Measurements from ENCODE around the gene FXYD1. TPM values are rescaled to one million over a fixed set of nuclear protein-coding genes. Genes with fewer than 3 reads are reported as not detected.

The FXYD1 gene
- total RNA-seq, 1 donor from 2014 or later, result 0.52 TPM

DNA sequence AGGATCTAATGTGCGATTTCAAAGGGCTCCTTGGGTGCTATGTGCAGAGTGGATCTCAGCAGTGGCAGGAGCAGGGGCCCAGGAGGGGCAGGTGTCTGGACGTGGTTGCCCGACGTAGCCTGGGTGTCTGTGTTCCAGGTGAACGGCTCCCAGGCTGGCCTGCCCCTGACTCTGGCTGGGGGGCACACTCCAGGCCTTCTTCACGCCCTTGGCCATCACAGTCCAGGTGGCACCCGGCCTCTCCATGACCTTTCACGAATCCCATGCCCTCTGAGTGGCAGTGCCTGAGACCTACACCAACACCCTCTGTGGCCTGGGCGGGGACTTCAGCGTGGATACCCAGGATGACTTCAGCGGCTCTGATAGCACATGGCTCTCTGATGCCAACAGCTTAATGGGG lies 34.3 kb upstream of the FXYD1 start:
- Mint-ChIP-seq H3K9me3 (ENCODE audit: unreplicated experiment) (peaks cover 7% of the 10 kb centered on the region), H3K27ac (ENCODE audit: unreplicated experiment) (no peak overlapping the region), H3K27me3 (ENCODE audit: low read depth, unreplicated experiment) (peaks cover 8% of the 10 kb centered on the region), H3K36me3 (ENCODE audit: low read depth, unreplicated experiment) (no peaks in the 10 kb centered on the region), H3K4me1 (ENCODE audit: low read depth, unreplicated experiment) (no peaks in the 10 kb centered on the region), H3K4me3 (ENCODE audit: unreplicated experiment) (no peak overlapping the region)
- no peaks in the 10 kb centered on the region for H4K20me1 ChIP-seq (ENCODE audit: insufficient read depth, low read length)
- H2AFZ ChIP-seq (ENCODE audit: low read depth, low read length), result no peak overlapping the region
- DNase-seq (ENCODE audit: low read depth) (no peak), FAIRE-seq (no peak)
- no peak overlapping the region for H3K4me3 ChIP-seq (ENCODE audit: insufficient read depth, low read depth, low read length)
- no peak overlapping the region for H3K4me2 ChIP-seq (ENCODE audit: low read length)
- H3K4me1 ChIP-seq (ENCODE audit: insufficient read depth, low read length), result no peaks in the 10 kb centered on the region
- peaks cover 5% of the 10 kb centered on the region for H3K9me3 ChIP-seq (ENCODE audit: insufficient read depth, low read depth, low read length)
- TF ChIP-seq, protein P1, sequence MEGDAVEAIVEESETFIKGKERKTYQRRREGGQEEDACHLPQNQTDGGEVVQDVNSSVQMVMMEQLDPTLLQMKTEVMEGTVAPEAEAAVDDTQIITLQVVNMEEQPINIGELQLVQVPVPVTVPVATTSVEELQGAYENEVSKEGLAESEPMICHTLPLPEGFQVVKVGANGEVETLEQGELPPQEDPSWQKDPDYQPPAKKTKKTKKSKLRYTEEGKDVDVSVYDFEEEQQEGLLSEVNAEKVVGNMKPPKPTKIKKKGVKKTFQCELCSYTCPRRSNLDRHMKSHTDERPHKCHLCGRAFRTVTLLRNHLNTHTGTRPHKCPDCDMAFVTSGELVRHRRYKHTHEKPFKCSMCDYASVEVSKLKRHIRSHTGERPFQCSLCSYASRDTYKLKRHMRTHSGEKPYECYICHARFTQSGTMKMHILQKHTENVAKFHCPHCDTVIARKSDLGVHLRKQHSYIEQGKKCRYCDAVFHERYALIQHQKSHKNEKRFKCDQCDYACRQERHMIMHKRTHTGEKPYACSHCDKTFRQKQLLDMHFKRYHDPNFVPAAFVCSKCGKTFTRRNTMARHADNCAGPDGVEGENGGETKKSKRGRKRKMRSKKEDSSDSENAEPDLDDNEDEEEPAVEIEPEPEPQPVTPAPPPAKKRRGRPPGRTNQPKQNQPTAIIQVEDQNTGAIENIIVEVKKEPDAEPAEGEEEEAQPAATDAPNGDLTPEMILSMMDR (IDR thresholded peaks at IDR 0.05; ENCODE audit: insufficient read depth, low read depth, low read length), result no peak
- no peak for TF ChIP-seq EZH2 (IDR thresholded peaks at IDR 0.05; ENCODE audit: insufficient read depth, low read length)
- no peaks in the 10 kb centered on the region for H3K79me2 ChIP-seq (ENCODE audit: insufficient read depth, low read length)
- no peak overlapping the region for H3K27ac ChIP-seq (ENCODE audit: low read depth, low read length)
- no peaks in the 10 kb centered on the region for H3K36me3 ChIP-seq (ENCODE audit: insufficient read depth, low read length)
- H3K27me3 ChIP-seq (ENCODE audit: insufficient read depth, low read length), result no peaks in the 10 kb centered on the region
- H3K9ac ChIP-seq (ENCODE audit: low read length), result no peak overlapping the region

DNA sequence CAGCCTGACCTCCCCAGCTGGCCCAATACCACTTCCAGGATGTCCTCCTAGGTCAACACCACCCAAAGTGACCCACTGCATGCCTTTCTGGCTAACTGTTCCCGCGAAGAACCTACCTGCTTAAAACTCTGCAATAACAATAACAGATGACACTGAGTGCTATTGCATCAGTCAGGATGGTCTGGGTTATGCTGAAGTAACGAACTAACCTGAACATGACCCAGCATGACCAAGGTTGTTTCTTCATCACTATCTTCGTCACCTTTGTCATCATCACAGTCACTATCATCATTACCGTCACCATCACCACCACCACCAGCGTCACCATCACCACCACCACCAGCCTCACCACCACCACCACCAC lies 33.6 kb upstream of the FXYD1 start:
- no peak overlapping the region for H3K27ac Mint-ChIP-seq (ENCODE audit: unreplicated experiment)
- H3K9ac ChIP-seq (ENCODE audit: low read length), result no peak overlapping the region
- DNase-seq (ENCODE audit: low read depth) (no peak), FAIRE-seq (no peak)
- H3K4me3 ChIP-seq (ENCODE audit: insufficient read depth, low read depth, low read length), result no peak overlapping the region
- no peaks in the 10 kb centered on the region for H3K27me3 ChIP-seq (ENCODE audit: insufficient read depth, low read length)
- H3K27me3 Mint-ChIP-seq (ENCODE audit: low read depth, unreplicated experiment), result peaks cover 8% of the 10 kb centered on the region
- H3K9me3 ChIP-seq (ENCODE audit: insufficient read depth, low read depth, low read length), result peaks cover 5% of the 10 kb centered on the region
- no peaks in the 10 kb centered on the region for H3K36me3 ChIP-seq (ENCODE audit: insufficient read depth, low read length)
- no peaks in the 10 kb centered on the region for H3K4me1 Mint-ChIP-seq (ENCODE audit: low read depth, unreplicated experiment)
- H4K20me1 ChIP-seq (ENCODE audit: insufficient read depth, low read length), result no peaks in the 10 kb centered on the region
- no peak overlapping the region for H3K4me3 Mint-ChIP-seq (ENCODE audit: unreplicated experiment)
- H3K79me2 ChIP-seq (ENCODE audit: insufficient read depth, low read length), result no peaks in the 10 kb centered on the region
- no peak overlapping the region for H2AFZ ChIP-seq (ENCODE audit: low read depth, low read length)
- no peak overlapping the region for H3K4me2 ChIP-seq (ENCODE audit: low read length)
- no peak overlapping the region for H3K27ac ChIP-seq (ENCODE audit: low read depth, low read length)
- no peaks in the 10 kb centered on the region for H3K4me1 ChIP-seq (ENCODE audit: insufficient read depth, low read length)
- no peaks in the 10 kb centered on the region for H3K36me3 Mint-ChIP-seq (ENCODE audit: low read depth, unreplicated experiment)
- TF ChIP-seq EZH2 (IDR thresholded peaks at IDR 0.05; ENCODE audit: insufficient read depth, low read length), result no peak
- TF ChIP-seq, protein P1 (IDR thresholded peaks at IDR 0.05; ENCODE audit: insufficient read depth, low read depth, low read length), result no peak
- peaks cover 7% of the 10 kb centered on the region for H3K9me3 Mint-ChIP-seq (ENCODE audit: unreplicated experiment)

DNA sequence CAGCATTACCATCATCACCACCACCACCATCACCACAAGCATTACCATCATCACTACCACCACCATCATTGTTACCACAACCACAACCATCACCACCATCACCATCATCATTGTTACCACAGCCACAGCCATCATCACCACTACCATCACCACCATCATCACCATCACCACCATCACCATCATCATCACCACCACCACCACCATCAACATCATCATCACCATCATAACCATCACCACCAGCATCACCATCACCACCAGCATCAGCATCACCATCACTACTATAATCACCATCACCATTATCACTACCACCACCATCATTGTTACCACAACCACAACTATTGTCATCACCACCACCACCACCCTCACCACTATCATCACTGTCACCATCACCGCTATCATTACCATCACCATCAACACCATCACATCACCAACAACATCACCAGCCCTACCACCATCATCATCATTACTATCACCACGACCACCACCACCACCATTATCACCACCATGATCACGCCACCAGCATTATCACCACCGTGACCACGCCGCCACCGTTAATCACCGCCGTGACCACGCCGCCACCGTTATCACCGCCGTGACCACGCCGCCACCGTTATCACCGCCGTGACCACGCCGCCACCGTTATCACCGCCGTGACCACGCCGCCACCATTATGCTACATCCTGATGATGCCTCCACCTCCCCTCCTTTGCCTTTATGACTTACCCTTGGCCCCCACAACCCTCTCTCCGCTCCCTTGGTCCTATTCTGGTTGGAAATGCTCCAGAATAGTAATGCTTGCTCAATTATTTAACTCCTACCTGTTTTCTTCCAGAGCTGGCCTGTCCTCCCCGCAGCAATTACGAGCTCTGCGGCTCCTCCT lies 33.0 kb upstream of the FXYD1 start:
- DNase-seq (ENCODE audit: low read depth) (no peak), FAIRE-seq (no peak)
- H3K4me3 ChIP-seq (ENCODE audit: insufficient read depth, low read depth, low read length), result no peak overlapping the region
- H3K27ac ChIP-seq (ENCODE audit: low read depth, low read length), result no peak overlapping the region
- no peaks in the 10 kb centered on the region for H3K4me1 ChIP-seq (ENCODE audit: insufficient read depth, low read length)
- no peak overlapping the region for H3K4me3 Mint-ChIP-seq (ENCODE audit: unreplicated experiment)
- H3K9me3 ChIP-seq (ENCODE audit: insufficient read depth, low read depth, low read length), result peaks cover 5% of the 10 kb centered on the region
- no peaks in the 10 kb centered on the region for H3K27me3 ChIP-seq (ENCODE audit: insufficient read depth, low read length)
- no peak overlapping the region for H3K4me2 ChIP-seq (ENCODE audit: low read length)
- no peak overlapping the region for H3K9ac ChIP-seq (ENCODE audit: low read length)
- H3K27ac Mint-ChIP-seq (ENCODE audit: unreplicated experiment), result no peak overlapping the region
- no peak overlapping the region for H2AFZ ChIP-seq (ENCODE audit: low read depth, low read length)
- peaks cover 8% of the 10 kb centered on the region for H3K27me3 Mint-ChIP-seq (ENCODE audit: low read depth, unreplicated experiment)
- H3K9me3 Mint-ChIP-seq (ENCODE audit: unreplicated experiment), result peaks cover 7% of the 10 kb centered on the region
- no peaks in the 10 kb centered on the region for H4K20me1 ChIP-seq (ENCODE audit: insufficient read depth, low read length)
- no peaks in the 10 kb centered on the region for H3K79me2 ChIP-seq (ENCODE audit: insufficient read depth, low read length)
- no peaks in the 10 kb centered on the region for H3K36me3 ChIP-seq (ENCODE audit: insufficient read depth, low read length)
- no peaks in the 10 kb centered on the region for H3K4me1 Mint-ChIP-seq (ENCODE audit: low read depth, unreplicated experiment)
- TF ChIP-seq EZH2 (IDR thresholded peaks at IDR 0.05; ENCODE audit: insufficient read depth, low read length), result no peak
- H3K36me3 Mint-ChIP-seq (ENCODE audit: low read depth, unreplicated experiment), result no peaks in the 10 kb centered on the region
